IgD-negative memory B cell (primary cell): ENCODE measurements around the gene C22orf42. TPM values are rescaled to one million over a fixed set of nuclear protein-coding genes. Genes with fewer than 3 reads are reported as not detected.

ENCODE experiments used
- H3K27ac Mint-ChIP-seq, 3 donors: one replicate each; pipeline ENCODE4 v1.8.0; 2020 to 2022; ENCODE audit warnings: mild to moderate bottlenecking in 3 of 3, mixed read lengths in 3 of 3, moderate library complexity in 1 of 3
- H3K27me3 Mint-ChIP-seq: one replicate; pipeline ENCODE4 v1.8.0; 2021; ENCODE audit warnings: mixed read lengths
- H3K36me3 Mint-ChIP-seq: one replicate; pipeline ENCODE4 v1.8.0; 2020; ENCODE audit warnings: mild to moderate bottlenecking, mixed read lengths
- H3K4me1 Mint-ChIP-seq, 3 donors: one replicate each; pipeline ENCODE4 v1.8.0; 2020 to 2022; ENCODE audit warnings: mixed read lengths in 3 of 3, mild to moderate bottlenecking in 1 of 3
- H3K4me3 Mint-ChIP-seq, 4 donors: one replicate each; pipeline ENCODE4 v1.8.0; 2020 to 2022; ENCODE audit warnings: mild to moderate bottlenecking in 4 of 4, mixed read lengths in 4 of 4, moderate library complexity in 3 of 4
- H3K9me3 Mint-ChIP-seq, 3 donors: one replicate each; pipeline ENCODE4 v1.8.0; 2020 to 2021; ENCODE audit warnings: mixed read lengths in 3 of 3, mild to moderate bottlenecking in 1 of 3
- polyA plus RNA-seq: library from polyadenylated mRNA; unstranded; fragments of 300-500 nt; fragmentation: Illumina TruSeq; gene quantifications from one replicate; pipeline ENCODE4 v1.2.3, GENCODE V29; 2021

Gene C22orf42
- polyA plus RNA-seq, 1 donor from 2014 or later: not detected

DNA sequence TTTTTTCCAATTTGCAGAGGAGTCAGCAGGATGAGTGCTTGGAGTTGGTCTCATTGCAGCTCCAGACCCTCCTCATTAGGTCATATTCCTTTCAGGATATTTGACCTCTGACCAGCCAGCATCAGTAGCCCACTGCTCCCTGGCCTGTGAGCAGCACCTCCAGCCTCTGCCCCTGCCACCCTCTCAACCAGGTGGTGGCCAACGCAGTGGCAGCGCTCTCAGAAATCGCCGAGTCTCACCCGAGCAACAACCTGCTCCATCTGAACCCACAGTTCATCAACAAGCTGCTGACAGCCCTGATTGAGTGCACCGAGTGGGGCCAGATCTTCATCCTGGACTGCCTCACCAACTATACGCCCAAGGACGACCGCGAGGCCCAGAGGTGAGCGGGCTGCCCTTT, 27.0 kb downstream of the C22orf42 start:
- peak overlapping the region in 1 of 4 donors; percentile 7 for H3K4me3 Mint-ChIP-seq
- peak overlapping the region in 1 of 3 donors; percentile 82 for H3K27ac Mint-ChIP-seq
- no peaks in the 10 kb centered on the region for H3K36me3 Mint-ChIP-seq
- H3K4me1 Mint-ChIP-seq: peaks cover 0 to 1% (median 0%) of the 10 kb centered on the region in 3 donors
- H3K27me3 Mint-ChIP-seq: peaks cover 8% of the 10 kb centered on the region
- no peaks in the 10 kb centered on the region for H3K9me3 Mint-ChIP-seq

DNA sequence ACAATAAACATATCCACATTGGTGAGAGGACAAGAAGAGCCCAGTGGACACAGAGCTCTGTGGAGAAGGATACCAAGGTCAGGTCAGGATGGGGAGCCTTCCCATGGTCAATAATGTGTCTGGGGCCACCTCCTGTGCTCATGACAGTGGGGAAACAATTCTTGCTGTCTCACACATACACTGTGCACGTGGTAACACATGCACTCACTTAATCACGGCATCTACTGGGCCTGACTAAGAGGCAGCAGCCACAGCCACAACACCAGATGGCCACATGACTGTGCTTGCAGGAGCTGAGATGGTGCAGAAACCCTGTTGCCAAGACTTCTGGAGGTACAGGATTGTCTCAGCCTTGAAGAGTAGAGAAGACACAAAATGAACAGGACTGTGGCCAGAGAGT, 28.6 kb downstream of the C22orf42 start:
- Mint-ChIP-seq H3K4me3 (no peak overlapping the region), H3K27ac (no peak overlapping the region), H3K4me1 (peaks cover 2 to 4% (median 2%) of the 10 kb centered on the region in 3 donors), H3K9me3 (no peaks in the 10 kb centered on the region), H3K27me3 (peaks cover 8% of the 10 kb centered on the region), H3K36me3 (no peaks in the 10 kb centered on the region)

DNA sequence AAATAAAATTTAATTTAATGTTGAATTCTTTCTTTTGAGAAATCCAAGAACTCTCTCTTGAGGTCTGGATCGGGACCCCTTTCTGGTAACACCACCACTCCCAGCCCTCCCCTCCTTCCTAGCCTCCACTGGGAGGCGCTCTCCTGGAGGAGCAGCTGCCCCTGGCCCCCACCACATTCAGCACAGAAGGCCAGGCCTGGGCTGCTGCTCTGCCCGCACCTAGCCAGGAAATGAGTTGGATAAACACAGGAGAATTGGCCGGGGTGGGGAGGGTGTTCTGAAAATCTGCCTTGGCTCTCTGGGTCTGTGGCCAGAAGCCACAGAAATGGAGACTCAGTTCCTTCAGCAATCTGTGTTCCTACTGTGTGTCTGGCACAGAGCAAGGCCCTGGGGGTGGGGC, 31.2 kb downstream of the C22orf42 start:
- Mint-ChIP-seq H3K9me3 (no peaks in the 10 kb centered on the region), H3K4me3 (no peak overlapping the region), H3K27me3 (peaks cover 7% of the 10 kb centered on the region), H3K27ac (no peak overlapping the region), H3K36me3 (no peaks in the 10 kb centered on the region), H3K4me1 (peaks cover 13 to 18% (median 16%) of the 10 kb centered on the region in 3 donors)

DNA sequence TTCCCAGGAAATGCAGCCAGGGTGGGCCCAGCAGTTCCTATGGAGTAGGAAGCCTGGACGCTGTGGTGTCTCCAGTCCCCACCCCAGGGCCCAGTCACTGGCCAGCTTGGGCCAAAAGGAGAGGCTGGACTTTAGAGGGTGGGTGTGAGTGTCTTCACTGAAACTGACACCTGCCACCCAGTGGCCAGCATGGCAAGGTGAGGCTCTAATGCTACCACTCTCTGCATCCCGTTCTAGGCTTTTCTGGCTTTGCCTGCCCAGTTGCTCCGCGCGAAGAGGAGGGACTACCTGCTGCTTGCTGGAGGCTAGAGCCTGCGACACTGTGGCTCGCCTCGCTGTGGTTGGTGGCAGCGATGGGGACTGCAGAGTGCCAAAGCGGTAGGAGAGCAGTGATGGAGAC, 35.4 kb downstream of the C22orf42 start:
- no peaks in the 10 kb centered on the region for H3K9me3 Mint-ChIP-seq
- H3K36me3 Mint-ChIP-seq: no peaks in the 10 kb centered on the region
- peak overlapping the region in 1 of 3 donors; percentile 0 for H3K27ac Mint-ChIP-seq
- no peaks in the 10 kb centered on the region for H3K27me3 Mint-ChIP-seq
- no peak overlapping the region for H3K4me3 Mint-ChIP-seq
- H3K4me1 Mint-ChIP-seq: peaks cover 13 to 18% (median 15%) of the 10 kb centered on the region in 3 donors

DNA sequence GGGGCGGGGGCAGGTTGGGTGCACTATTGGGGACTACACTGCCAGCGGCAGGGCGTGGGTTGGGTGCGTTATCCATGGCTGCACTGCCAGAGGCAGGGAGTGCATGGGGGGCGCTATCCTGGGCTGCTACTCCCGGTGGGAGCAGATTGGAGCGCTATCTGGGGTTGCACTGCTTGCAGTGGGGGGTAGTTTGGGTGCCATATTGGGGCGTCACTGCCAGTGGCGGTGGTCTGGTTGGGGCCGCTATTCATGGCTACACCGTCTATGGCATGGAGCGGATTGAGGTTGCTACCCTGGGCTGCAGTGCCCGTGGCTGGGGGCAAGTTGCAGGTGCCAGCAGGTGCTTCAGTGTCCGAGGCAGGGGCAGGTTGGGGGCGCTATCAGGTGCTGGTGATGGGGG, 36.2 kb downstream of the C22orf42 start:
- peaks cover 13 to 18% (median 15%) of the 10 kb centered on the region in 3 donors for H3K4me1 Mint-ChIP-seq
- no peaks in the 10 kb centered on the region for H3K9me3 Mint-ChIP-seq
- H3K4me3 Mint-ChIP-seq: no peak overlapping the region
- no peaks in the 10 kb centered on the region for H3K36me3 Mint-ChIP-seq
- no peaks in the 10 kb centered on the region for H3K27me3 Mint-ChIP-seq
- no peak overlapping the region for H3K27ac Mint-ChIP-seq

DNA sequence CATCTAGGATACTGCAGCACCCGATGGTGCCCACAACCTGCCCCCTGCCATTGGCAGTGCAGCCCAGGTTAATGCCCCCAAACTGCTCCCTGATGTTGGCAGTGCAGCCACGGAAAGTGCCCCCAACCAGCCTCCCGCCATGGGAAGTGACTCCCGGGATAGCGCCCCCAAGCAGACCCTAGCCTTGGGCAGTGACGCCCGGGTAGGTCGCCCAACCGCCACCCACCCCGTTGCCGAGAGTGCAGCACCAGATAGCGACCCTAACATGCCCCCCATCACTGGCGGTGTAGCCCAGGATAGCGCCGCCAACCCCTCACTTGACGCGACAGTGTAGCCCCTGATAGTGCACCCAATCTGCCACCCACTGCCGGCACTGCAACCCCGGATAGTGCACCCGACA, 38.5 kb downstream of the C22orf42 start:
- Mint-ChIP-seq H3K27me3 (no peaks in the 10 kb centered on the region), H3K4me1 (peaks cover 12 to 18% (median 13%) of the 10 kb centered on the region in 3 donors), H3K9me3 (no peaks in the 10 kb centered on the region), H3K27ac (no peak overlapping the region), H3K36me3 (no peaks in the 10 kb centered on the region), H3K4me3 (no peak overlapping the region)

DNA sequence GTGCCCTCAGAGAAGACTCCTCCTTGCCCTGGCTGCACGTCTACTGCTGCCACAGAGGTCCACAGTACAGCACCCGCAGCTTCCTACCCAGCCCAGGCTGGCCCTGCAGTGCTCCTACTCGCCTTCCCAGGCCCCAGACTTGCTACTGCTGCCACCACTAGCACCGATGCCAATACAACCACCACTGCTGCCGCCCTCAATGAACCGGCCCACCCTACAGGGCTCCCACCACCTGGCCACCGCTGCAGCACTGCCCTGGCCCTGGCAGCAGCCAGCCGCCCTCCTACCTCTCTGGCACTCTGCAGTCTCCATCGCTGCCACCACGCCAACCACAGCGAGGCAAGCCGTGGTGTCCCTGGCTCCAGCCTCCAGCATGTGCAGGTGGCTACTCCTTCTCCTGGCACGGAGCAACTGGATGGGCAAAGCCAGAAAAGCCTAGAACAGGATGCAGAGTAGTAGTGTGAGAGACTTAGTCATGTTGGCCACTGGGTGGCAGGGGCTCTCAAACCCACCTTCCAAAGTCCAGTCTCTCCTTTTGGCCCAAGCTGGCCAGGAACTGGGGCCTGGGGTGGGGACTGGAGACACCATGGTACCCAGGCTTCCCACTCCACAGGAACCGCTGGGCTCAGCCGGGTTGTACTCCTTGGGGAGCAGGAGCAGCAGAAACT, 39.4 kb downstream of the C22orf42 start:
- no peak overlapping the region for H3K27ac Mint-ChIP-seq

DNA sequence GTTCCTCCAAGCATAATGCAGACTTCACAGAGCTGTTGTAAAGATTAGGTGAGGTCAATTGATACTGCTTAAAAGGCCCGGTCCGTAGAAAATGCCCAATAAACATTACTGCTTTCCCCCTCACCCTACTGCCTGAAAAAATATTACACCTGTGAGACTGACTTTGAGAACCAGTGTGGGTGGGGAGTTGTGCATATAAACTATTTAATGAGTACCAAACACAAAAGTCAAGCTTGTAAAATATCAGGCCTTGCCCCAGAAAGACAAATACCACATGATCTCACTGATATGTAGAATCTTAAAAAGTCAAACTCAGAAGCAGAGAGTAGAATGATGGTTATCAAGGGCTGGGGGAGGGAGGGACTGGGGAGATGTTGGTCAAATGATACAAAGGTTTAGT, 46.7 kb downstream of the C22orf42 start:
- Mint-ChIP-seq H3K27ac (no peak overlapping the region), H3K4me1 (peaks cover 0 to 1% (median 0%) of the 10 kb centered on the region in 3 donors), H3K36me3 (no peaks in the 10 kb centered on the region), H3K27me3 (peaks cover 18% of the 10 kb centered on the region), H3K4me3 (no peak overlapping the region), H3K9me3 (no peaks in the 10 kb centered on the region)

More for the DNA sequence above, 39.4 kb downstream of the C22orf42 start:
- H3K27me3 Mint-ChIP-seq: no peaks in the 10 kb centered on the region
- peak overlapping the region in 2 of 4 donors; percentile 25 to 47 for H3K4me3 Mint-ChIP-seq
- H3K4me1 Mint-ChIP-seq: peaks cover 4 to 10% (median 5%) of the 10 kb centered on the region in 3 donors
- H3K9me3 Mint-ChIP-seq: no peaks in the 10 kb centered on the region
- no peaks in the 10 kb centered on the region for H3K36me3 Mint-ChIP-seq

DNA sequence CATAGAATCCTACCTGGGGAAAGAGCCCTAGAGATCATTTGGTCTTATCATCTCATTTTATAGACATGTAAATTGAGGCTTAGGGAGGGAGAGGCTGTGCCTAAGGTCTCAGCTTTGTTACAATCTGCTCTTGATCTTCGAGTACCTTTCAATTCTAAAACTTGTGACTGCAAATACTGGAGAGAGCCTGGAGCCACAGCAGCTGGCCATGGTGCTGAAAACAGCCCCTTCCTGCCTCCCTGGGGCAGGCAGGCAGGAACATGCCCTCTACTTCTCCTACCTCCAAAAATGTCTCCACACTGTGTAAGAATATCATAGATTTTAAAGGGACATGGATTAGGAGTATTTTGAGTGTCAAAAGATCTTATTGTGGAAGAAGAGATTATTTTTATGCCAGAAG, 52.2 kb downstream of the C22orf42 start:
- peaks cover 0 to 1% (median 0%) of the 10 kb centered on the region in 3 donors for H3K4me1 Mint-ChIP-seq
- no peak overlapping the region for H3K27ac Mint-ChIP-seq
- no peaks in the 10 kb centered on the region for H3K36me3 Mint-ChIP-seq
- peaks cover 23% of the 10 kb centered on the region for H3K27me3 Mint-ChIP-seq
- no peaks in the 10 kb centered on the region for H3K9me3 Mint-ChIP-seq
- no peak overlapping the region for H3K4me3 Mint-ChIP-seq

DNA sequence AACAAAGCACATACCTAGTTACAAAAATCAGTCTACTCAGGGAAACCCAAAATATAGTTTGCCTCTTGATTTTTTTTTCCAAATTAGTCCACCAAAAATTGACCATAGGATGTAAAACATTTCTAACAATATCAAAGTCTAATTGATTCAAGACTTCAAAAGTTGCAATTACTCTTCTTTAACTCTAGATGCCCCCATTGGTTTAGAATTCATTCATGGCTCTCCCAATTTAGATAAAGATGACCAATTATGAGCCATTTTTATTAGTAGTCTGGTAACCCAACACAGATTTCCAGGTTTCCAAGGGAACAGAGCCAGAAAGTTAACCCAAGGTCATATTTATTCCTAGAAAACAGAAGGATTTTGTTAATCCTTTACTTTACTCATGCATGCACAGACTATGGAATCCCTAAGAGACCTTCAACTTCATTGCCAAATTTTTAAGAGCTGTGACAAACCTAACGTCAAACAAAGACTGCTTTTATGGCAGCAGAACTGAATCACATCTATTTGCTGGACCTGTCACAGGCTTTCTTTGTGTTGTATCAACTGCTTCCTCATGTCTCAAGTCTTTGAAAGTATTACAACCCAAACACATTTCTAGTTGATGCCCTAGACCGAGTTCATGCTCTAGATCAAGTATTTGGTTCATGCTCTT, 55.3 kb downstream of the C22orf42 start:
- peaks cover 11% of the 10 kb centered on the region for H3K27me3 Mint-ChIP-seq
- no peaks in the 10 kb centered on the region for H3K4me1 Mint-ChIP-seq
- H3K4me3 Mint-ChIP-seq: no peak overlapping the region
- H3K36me3 Mint-ChIP-seq: no peaks in the 10 kb centered on the region
- no peaks in the 10 kb centered on the region for H3K9me3 Mint-ChIP-seq
- H3K27ac Mint-ChIP-seq: no peak overlapping the region

DNA sequence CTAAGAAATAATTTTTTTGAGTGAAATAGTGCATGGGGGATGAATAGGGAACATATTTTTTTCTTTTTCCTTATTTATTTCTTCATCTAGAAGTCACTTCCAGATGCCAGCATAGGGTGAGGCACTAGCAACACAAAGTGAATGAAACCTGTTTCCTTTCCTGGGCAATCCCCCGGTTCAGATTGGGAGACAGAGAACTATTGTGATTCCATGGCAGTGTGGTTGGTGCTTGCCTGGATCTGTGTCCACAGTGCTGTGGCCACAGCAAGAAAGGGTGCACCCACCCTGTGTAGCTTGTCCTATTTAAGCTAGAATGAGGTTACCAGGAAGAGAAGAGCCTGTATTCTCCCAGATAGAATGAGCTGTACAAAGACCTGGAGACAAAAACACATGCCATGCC, 58.4 kb downstream of the C22orf42 start:
- Mint-ChIP-seq H3K4me3 (no peak overlapping the region), H3K36me3 (no peaks in the 10 kb centered on the region), H3K9me3 (no peaks in the 10 kb centered on the region), H3K27me3 (no peaks in the 10 kb centered on the region), H3K4me1 (no peaks in the 10 kb centered on the region), H3K27ac (no peak overlapping the region)

Other genes starting within 250 kb of the C22orf42 start
- gene YWHAH, start 214.8 kb downstream of the C22orf42 start, polyA plus RNA-seq: 65.3 TPM
- not detected for gene SLC5A1, start 116.0 kb downstream of the C22orf42 start, polyA plus RNA-seq
- gene RFPL2, start 45.8 kb upstream of the C22orf42 start, polyA plus RNA-seq: not detected
- gene SLC5A4, start 96.0 kb upstream of the C22orf42 start, polyA plus RNA-seq: not detected
- not detected for gene RFPL3, start 198.6 kb upstream of the C22orf42 start, polyA plus RNA-seq